T-helper 22 cell (primary cell): ENCODE data around the gene TFEB.

Source experiments
- DNase-seq: peaks from one replicate; pipeline ENCODE4 v3.0.0-alpha.2; 2020; ENCODE audit warnings: low read depth

TFEB gene

DNA sequence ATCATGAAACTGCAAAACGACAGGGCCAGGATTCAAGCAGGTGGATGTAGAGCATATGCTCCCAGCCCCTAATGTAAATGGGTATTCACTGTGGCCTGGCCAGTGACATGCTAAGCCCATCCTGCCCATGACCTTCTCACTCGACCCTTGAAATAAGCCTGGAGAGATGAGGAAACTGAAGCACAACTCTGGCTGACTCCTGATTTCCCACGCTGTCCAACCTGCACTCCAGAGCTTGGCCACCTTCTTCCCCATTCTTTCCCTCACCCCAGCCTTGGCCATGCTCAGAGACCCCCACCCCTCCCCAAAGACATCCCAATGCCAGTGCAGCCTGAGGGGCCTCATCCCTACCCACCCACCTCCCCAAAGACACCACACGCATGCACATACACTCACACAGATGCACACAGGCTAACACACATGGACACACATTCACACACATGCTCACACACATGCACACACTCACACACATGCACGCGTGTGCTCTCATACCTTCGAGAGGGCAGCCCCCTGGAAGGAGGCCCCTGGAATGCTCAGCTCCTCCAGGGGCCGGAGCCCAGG, 12.4 kb downstream of the TFEB start:
- no peak for DNase-seq

DNA sequence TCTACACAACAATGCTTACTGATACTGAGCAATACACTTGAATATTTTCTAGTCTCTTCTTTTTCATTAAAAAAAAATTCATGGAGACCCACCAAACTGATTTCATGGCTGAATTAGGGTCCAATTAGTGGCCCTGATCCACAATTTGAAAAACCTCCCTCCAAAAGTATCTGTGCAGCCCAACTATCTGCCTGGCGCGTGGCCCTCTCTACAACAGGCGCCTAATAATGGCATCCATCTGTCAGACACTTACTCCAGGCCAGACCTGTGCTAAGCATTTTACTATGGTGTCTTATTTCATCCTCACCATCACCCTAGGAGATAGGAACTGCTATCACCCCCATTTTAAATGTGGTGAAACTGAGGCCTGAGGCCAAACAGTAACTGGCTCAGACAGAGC, 14.0 kb downstream of the TFEB start:
- DNase-seq = no peak

DNA sequence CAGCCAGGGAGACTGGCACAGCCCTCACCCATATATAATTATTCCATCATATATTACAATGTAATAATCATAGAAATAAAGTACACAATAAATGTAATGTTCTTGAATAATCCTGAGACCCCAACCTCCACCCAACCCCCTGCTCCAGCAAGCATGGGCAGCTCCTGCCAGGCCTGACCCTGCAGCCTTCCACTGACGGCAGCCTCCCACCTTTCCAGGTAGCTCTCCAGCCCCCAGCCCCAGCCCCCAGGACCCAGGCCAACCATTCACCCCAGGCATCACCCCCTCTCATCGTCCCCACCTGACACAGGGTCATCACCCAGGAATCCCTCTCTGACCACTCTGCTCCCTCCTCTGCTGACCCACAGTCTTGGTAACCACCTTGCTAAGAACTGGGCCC, 14.6 kb downstream of the TFEB start:
- no peak for DNase-seq

DNA sequence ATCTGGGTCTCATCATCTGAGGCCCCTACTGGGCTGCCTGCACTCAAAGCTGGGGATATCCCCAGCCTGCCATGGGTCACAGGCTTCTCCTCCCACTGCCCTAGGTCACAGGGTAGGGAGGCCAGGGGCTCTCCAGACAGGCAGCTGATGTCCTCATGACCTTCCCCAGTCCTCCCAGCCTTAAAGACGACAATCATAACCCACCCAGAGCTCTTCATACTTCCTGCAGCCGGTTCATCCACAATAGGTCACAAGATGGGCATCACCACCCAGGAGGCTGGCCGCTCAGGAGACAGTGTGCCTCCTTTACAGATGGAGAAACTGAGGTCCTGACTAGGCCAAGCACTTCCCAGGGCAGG, 15.2 kb downstream of the TFEB start:
- DNase-seq = no peak

DNA sequence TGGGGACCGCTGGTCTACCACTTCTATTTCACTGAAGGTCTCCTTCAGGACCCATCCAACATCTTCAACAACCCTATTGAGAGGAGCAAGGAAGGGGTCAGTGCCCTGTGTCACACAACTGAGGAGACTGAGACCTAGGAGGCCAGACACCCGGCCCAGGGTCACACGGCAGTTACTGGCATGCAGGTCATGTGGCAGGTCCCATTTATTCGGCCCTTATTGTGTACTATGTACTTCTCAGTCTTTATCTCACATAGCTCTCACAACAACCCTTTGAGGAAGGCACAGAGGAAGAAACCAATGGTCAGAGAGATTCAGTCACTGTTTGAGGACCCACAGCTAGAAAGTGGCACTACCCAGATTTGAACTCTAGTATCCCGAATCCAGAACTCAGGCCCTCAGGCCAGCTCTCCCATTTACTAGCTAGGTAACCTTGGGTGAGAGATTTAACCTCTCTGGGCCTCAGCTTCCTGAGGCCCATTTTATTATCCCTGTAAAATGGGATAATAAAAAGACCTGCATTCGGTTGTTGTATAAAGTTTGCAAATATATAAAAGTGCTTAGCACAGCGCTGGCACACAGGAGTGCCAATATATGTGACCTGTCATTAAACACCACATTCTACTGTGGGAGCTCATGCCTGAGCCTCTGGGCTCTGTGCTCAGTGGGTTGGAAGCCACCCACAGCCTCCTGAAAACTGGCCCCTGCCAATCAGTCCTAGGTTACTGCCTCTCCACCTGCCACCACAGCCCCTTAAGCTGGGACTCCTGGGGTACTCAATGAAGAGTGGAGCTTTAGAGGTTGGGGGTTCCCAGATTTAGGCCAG, 15.8 kb downstream of the TFEB start:
- no peak for DNase-seq

DNA sequence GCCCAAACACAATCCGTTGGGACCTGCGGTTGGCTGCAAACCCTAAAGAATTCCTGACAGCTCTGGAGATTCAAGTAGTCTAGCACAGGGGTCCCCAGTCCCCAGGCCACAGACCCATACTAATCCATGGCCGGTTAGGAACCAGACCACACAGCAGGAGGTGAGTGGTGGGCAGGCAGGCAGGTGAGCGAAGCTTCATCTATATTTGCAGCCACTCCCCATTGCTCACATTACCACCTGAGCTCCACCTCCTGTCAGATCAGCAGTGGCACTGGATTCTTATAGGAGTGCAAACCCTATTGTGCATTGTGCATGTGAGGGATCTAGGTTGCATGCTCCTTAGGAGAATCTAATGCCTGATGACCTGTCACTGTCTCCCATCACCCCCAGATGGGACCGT, 16.6 kb downstream of the TFEB start:
- no peak for DNase-seq

DNA sequence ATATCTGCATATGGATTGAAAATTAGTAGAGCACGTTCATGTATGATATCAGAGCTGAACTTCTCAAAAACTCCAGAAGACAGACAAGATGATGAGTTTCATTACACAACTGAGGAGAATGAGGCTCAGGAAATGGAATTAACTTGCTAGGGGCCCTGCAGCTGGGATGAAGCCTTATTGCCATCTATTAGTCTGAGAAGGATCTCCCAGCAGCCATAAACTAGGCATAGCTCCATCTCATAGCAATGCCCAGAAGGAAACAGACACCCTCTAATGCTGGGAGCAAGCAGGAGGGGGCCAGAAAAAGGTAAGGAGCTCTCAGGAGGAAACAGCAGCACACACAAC, 18.0 kb downstream of the TFEB start:
- DNase-seq = no peak

DNA sequence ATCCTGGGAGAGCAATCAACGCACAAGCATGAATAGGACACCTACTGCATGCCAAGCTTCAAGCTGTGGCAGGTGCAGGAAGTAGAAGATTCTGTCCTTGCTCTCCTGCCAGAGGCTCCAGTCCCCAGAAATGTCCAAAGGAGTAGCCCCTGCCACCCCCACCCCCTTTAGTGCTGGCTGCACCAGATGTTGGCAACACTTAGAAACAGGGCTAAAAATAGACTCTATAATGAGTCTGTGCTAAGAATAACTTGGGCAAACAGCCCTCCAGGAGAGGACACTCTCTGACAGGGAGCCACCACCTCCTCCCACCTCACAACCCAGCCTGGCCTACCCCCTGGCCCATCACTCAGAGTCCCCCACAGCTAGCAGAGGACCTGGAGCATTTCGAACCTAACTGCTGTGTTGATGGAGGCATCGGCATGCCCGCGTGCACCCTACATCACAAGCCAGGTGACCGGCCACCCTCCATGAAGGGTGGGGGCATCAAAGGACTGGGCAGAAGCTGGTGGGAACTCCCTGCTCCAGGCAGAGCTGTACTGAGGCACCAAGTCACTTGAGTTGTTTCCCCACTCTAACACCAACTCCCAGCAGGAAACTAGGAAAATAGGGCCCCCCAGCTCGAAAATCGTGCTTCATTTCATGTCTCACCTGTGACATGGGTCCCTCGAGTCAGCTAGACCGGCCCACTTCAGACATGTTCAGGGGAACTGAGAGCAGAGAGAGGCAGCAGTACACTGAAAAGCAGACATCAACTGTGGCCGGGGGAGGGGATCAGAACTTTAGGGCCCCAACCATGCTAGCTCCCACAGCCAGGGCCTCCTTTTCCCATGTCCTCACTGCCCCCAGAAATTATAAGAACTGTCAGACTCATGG, 18.7 kb downstream of the TFEB start:
- no peak for DNase-seq

DNA sequence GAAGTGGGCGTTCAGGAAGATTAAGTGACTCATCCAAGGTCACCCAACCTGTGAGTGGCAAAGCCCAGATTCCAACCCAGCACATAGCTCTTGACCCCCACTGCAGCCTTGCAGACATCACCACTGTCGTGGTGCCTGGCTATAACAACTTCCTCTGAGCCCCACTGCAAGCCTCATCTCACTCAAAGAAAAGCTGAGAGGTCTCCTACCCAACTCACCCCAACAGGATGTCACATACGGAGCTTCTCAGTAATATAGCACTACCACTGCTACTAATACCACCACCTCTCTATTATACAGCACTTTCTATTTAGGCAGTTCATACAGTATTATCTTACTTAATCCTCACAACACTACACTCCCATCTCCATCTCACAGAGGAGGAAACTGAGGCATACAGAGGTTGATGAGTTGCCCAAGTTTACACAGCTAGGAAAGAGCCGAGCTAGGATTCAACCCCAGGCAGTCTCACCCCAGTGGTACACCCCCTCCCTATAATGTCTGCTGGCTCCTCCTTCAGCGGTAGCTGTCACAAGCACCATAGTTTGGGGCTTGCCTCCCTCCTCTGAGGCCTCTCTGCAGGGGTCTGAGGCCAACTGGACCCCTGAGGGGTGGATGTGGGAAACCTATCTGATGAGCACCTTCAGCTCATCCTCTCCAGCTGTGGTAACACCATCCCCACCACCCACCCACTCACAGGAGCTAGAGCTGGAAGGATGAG, 19.5 kb downstream of the TFEB start:
- no peak for DNase-seq

DNA sequence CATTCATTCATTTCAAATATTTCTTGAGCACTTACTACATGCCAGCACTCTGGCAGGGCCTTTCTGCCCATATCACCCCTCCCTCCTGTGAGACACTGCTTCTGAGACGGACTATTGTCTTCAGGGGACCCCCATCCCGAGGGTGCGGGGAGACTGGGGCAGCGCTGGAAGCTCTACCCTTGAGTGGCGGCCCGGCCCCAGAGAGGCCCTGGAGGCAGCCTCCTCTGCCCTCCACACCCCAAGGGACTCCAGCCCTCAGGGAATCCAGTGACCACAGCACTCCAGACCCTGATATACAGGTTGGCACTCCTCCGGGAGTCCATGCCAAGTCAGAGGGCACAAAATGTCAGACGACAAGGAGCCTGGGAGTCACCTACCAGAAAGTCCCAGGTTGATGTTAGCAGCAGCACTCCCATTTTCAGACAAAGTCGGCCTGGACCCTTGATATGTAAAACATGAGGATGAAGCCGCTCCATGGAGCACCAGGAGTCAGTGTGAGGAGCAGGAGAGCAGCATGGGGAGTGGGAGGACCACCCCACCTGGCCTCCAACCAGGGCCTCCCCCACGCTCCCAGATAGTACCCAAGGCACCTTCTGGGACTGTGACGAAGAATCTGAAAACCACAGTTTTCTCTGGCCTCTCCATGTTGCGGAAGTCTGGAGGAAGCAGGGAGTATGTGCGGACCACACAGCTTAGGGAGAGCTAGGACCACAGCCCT, 20.7 kb downstream of the TFEB start:
- no peak for DNase-seq

DNA sequence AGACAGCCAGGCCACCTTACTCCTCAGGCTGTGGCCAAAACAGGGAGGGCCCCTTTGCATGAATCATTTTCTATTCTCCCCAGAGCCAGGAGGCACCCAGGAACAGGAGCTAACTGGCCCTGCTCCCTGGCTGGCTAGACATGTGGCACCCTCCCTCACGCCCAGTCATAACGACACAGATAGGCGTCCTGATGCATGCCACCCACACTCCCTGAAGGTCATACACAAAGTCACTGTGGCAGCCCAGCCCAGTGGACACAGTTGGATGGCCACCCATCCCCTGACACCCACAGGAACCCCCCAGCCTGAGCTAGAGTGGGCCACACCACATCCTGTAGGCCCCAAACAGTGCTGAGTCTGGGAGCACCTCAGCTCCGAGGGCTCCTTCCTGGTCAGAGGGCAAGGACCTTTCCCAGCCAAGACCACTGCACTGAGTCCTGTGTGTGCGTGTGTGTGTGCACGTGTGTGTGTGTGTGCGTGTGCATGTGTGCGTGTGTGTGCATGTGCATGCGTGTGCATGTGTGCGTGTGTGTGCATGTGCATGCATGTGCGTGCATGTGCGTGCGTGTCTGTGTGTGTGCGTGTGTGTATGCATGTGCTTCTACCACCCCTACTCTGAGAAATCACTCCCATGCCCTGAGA, 21.6 kb downstream of the TFEB start:
- no peak for DNase-seq

DNA sequence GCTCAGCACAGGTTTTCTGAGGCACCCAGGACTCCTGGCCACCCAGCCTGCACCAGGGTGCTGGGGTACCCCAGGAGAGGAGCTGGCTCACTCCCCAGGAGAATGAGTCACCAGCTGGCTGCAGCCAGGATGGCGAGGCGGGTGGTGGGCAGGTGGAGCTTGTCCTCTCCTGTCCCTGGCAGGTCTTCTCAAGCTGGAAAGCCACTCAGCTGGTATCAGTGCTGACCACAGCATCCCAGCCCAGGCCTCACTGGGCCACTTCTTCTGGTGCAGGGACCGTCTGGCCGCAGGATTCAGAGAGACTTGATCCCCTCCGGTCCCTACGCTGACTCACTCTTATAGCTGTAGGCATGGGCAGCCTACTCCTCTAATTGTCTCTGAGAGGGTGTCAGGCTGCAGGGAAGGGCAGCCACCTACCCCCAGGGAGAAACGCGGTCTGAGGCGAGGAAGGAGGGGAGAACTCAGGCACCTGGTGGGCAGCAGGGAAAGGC, 22.2 kb downstream of the TFEB start:
- DNase-seq = no peak

DNA sequence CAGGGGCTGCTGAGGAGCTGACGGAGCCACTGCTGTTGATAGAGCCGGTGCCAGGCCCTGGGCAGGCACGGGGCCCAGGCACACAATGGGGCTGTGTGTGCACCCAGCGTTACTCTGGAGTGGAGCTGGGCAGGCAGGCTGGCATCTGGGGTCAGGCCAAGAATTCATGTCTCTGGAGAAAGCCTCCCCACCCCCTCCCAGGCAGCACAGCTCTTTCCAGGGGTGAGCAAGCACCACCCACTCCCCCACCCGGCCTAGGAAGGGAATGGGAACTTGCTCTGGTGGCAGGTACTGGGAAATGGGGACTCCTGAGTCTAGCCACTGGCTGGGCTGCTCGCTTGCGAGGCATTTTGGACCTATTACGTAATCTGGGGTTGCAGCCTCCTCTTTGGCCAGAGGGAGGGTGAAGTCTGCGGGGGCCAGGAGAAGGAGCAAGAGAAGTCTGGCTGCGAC, 22.7 kb downstream of the TFEB start:
- DNase-seq = no peak

DNA sequence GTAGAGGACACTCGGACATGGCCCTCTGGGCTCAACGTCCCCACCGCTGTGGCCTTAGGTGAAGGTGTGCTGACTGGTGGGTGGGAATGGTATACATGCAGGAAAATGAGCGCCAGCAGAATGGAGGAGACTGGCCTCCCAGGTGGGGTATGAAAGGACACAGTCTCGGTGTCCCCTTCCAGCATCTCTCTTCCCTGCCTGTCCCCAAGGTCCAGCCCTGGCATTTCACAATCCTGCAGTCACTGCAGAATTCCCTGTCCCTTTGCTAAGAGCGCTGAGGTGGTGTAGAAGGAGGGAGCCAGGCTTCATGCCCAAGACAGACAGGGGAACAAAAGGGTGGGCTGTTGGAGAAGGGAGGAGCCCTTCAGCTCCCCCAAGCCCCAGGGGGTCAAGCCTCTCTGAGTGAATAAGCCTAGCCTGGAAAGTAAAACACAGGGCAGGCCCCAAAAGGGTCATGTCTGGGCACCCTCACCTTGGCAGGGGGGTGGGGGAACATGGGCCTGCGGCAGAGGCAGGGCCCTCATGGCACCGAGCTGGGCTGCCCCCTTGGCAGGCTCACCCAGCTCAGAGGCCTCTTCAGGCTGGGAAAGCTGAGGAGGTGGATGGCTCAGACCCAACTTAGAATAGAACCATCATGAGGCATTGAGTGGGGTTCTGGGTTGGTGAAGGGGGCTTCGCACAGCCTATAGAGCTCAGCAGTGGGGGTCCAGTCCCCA, 23.9 kb downstream of the TFEB start:
- DNase-seq = no peak

DNA sequence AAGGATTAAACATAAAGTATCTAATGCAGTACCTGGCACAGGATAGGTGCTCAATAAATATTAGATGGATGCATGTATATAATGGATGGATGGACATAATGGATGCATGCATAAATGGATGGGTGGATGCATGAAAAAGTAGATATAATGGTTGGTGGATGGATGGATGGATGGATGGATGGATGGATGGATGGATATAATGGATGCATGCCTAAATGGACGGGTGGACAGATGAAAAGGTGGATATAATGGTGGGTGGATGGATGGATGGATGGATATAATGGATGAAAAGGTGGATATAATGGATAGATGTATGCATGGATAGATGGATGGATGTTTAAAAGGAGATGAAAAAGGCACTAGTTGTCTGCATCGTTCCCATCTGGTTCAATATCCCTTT, 26.0 kb downstream of the TFEB start:
- no peak for DNase-seq

DNA sequence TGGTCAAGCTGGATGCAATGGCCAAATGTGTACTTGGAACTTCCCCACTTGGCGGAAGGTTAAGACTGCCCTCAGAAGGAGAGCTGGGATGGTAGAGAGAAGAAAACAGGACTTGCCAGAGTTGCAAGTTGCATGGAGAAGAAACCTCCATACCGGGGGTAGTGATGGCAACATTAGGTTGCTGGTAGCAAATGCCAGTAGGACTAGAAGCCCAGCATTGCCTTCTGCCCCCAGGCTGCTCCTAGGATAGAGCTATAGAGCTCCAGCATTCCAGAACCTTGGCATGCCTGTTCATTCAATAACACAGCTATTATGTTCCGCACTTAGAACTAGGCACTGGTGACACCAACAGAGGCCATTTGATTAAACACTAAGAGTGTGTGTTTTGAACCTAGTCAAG, 26.6 kb downstream of the TFEB start:
- DNase-seq = no peak

DNA sequence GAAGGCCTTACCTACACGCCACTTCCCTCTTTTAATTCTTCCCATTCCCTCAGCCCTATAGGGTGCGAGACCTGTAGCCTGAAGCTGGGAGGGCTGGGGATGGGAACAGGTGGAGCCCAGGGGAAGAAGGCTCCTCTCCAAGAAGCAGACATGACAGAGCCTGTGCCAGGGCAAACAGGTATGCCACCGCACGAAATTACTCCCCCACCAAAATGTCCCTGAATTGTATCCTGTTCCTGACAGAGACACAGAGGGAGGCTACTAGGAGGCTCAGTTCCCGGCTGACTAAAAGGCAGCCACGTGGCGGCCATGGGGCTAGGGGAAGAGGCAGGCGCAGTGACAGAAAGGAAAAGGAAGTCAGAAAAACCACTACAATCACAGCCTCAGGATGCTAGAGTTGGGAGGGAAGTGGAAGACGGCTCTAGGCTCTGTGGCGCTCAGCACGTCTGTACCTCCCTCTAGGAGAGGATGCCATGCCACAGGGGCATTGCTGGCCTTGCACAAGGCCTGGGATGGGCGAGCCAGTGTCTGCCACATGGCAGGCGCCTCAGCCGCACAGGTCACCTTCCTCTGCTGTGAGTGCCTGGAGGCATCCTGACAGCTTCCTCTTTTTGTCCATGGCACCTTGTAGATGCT, 27.7 kb downstream of the TFEB start:
- peak; percentile 19 for DNase-seq

DNA sequence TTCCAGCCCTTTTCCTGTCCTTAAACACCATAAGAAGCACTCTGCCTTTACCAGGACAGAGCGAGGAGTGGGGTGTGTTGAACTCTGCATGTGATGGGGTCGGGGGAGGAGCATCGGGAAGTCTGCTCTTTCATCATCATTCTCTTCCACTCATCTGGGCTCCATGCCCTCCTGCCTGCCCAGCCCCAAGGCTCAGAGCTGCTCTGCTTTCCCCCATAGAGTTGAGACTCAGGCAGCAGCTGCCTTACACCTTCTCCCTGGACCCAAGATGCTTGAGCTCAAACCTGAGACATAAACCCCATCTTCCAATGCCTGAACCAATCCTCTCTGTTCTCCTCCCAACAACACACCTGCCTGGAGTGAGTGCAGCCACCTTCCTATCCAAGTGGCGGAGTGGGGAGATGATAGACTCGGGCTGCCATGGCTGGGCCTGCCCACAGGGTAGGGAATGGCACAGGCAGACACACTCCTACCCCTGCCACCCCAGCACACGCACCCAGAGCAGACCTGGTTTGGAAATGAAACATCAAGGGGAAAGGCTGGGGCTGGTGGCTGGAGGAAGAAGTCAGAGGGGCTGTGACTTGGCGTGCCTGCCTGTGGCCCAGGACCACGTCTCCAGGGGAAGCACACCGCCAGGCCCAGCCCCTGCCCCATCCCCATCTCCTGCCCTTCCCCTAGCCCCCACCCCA, 28.4 kb downstream of the TFEB start:
- DNase-seq = no peak
